IMR-90 (cell line): ENCODE results near the gene MUC5B. TPM values are rescaled to one million over a fixed set of nuclear protein-coding genes. Genes with fewer than 3 reads are reported as not detected.

ENCODE experiments used
- ATAC-seq: fragments of 200-7000 bp; cut with Tn5 transposase; 2 replicates; pipeline ENCODE4 v1.9.1; 2020; ENCODE audit warnings: low read depth, mild to moderate bottlenecking, moderate library complexity
- BruUV-seq: library from RNA; stranded (reverse); fragments of 400-500 nt; replicated peaks from 2 replicates; lab custom pipeline; 2021; lab: Mats Ljungman, UMichigan
- CTCF ChIA-PET: fragments of 300-600 bp; formaldehyde crosslinking; extraction: SDS; loops from one replicate; lab custom pipeline; 2021; ENCODE audit warnings: antibody characterized with exemption; lab: Yijun Ruan, JAX
- POLR2A ChIA-PET: fragments of 300-600 bp; sonication (Branson Sonifier 250); formaldehyde crosslinking; loops from one replicate; lab custom pipeline; 2022; ENCODE audit warnings: antibody characterized with exemption; ENCODE audit not compliant: unreplicated experiment; lab: Charles Lee
- DNase-seq: peaks from one replicate; pipeline ENCODE4 v3.0.0; 2013
- H2AFZ ChIP-seq: replicated peaks from 2 replicates; pipeline ENCODE3; 2013; ENCODE audit warnings: low read length, mild to moderate bottlenecking; ENCODE audit not compliant: poor library complexity
- H2AK5ac ChIP-seq: 2 replicates; pipeline ENCODE4 v1.6.1; 2013; ENCODE audit warnings: low read depth, low read length, inconsistent platforms
- H2AK9ac ChIP-seq: replicated peaks from 2 replicates; pipeline ENCODE3; 2013; ENCODE audit warnings: mild to moderate bottlenecking, low read depth, low read length, moderate library complexity; ENCODE audit not compliant: poor library complexity
- H2BK120ac ChIP-seq: 2 replicates; pipeline ENCODE4 v1.6.1; 2013; ENCODE audit warnings: low read depth, low read length, inconsistent platforms
- H2BK15ac ChIP-seq: 3 replicates; pipeline ENCODE4 v1.6.1; 2013; ENCODE audit warnings: low read depth, low read length, inconsistent platforms
- H2BK20ac ChIP-seq: 2 replicates; pipeline ENCODE4 v1.6.1; 2013; ENCODE audit warnings: low read depth, mild to moderate bottlenecking, inconsistent platforms, low read length, moderate library complexity
- H2BK5ac ChIP-seq: 2 replicates; pipeline ENCODE4 v1.6.1; 2013; ENCODE audit warnings: mild to moderate bottlenecking, low read depth, low read length, inconsistent platforms; ENCODE audit not compliant: poor library complexity, severe bottlenecking
- H3K14ac ChIP-seq: replicated peaks from 2 replicates; pipeline ENCODE4 v1.6.1; 2013; ENCODE audit warnings: low read depth, low read length, inconsistent platforms
- H3K18ac ChIP-seq: 2 replicates; pipeline ENCODE4 v1.6.1; 2013; ENCODE audit warnings: low read depth, low read length, control low read depth
- H3K23ac ChIP-seq: 2 replicates; pipeline ENCODE4 v1.6.1; 2013; ENCODE audit warnings: low read depth, low read length, inconsistent platforms
- H3K27ac ChIP-seq: 2 replicates; pipeline ENCODE4 v1.5.1; 2013; ENCODE audit warnings: mild to moderate bottlenecking, control low read depth, low read length; ENCODE audit not compliant: insufficient read depth
- H3K27me3 ChIP-seq: 2 replicates; pipeline ENCODE4 v1.6.1; 2013; ENCODE audit warnings: low read length; ENCODE audit not compliant: control insufficient read depth, insufficient read depth
- H3K36me3 ChIP-seq: 2 replicates; pipeline ENCODE4 v1.6.1; 2013; ENCODE audit warnings: low read length, mixed read lengths; ENCODE audit not compliant: control insufficient read depth, insufficient read depth
- H3K4ac ChIP-seq: 2 replicates; pipeline ENCODE4 v1.6.1; 2013; ENCODE audit warnings: low read depth, low read length, inconsistent platforms
- H3K4me1 ChIP-seq: 2 replicates; pipeline ENCODE4 v1.6.1; 2013; ENCODE audit warnings: low read length, mixed read lengths; ENCODE audit not compliant: control insufficient read depth, insufficient read depth
- H3K4me2 ChIP-seq: 2 replicates; pipeline ENCODE4 v1.6.1; 2013; ENCODE audit warnings: low read depth, mild to moderate bottlenecking, control low read depth, low read length, moderate library complexity
- H3K4me3 ChIP-seq: 2 replicates; pipeline ENCODE4 v1.5.1; 2013; ENCODE audit warnings: low read depth, mild to moderate bottlenecking, control low read depth, low read length, moderate library complexity; ENCODE audit not compliant: insufficient read depth
- H3K56ac ChIP-seq: 2 replicates; pipeline ENCODE4 v1.6.1; 2013; ENCODE audit warnings: low read length, inconsistent platforms; ENCODE audit not compliant: insufficient read depth; ENCODE audit errors: extremely low read depth
- H3K79me1 ChIP-seq, 2 experiments: 2 replicates each; pipeline ENCODE4 v1.6.1; 2013; ENCODE audit warnings: low read length in 2 of 2, inconsistent platforms in 1 of 2, low read depth in 1 of 2
- H3K9ac ChIP-seq: 2 replicates; pipeline ENCODE4 v1.6.1; 2013; ENCODE audit warnings: low read depth, low read length, control low read depth
- H3K9me1 ChIP-seq: 2 replicates; pipeline ENCODE4 v1.6.1; 2013; ENCODE audit warnings: low read length, inconsistent platforms; ENCODE audit not compliant: insufficient read depth
- H3K9me3 ChIP-seq: 2 replicates; pipeline ENCODE4 v1.6.1; 2013; ENCODE audit warnings: low read length; ENCODE audit not compliant: control insufficient read depth, insufficient read depth
- H4K20me1 ChIP-seq: 2 replicates; pipeline ENCODE4 v1.6.1; 2013; ENCODE audit warnings: low read length, inconsistent platforms; ENCODE audit not compliant: insufficient read depth
- H4K5ac ChIP-seq: 2 replicates; pipeline ENCODE4 v1.6.1; 2013; ENCODE audit warnings: mild to moderate bottlenecking, low read depth, low read length, control low read depth
- H4K8ac ChIP-seq, 2 experiments: 2 replicates each; pipeline ENCODE4 v1.6.1; 2013; ENCODE audit warnings: low read depth in 2 of 2, low read length in 2 of 2, control low read depth in 1 of 2, inconsistent platforms in 1 of 2
- H4K91ac ChIP-seq: 2 replicates; pipeline ENCODE4 v1.6.1; 2013; ENCODE audit warnings: low read depth, low read length, inconsistent platforms; ENCODE audit not compliant: insufficient read depth
- BHLHE40 ChIP-seq: fragments of 150-350 bp; IDR thresholded peaks from 2 replicates; pipeline ENCODE4 v1.6.1; 2016; ENCODE audit warnings: mild to moderate bottlenecking, low read depth, low read length
- CEBPB ChIP-seq: IDR thresholded peaks from 2 replicates; pipeline ENCODE4 v1.6.1; 2012; ENCODE audit warnings: low read depth, low read length, improper control_type of control experiment
- CHD1 ChIP-seq: IDR thresholded peaks from 2 replicates; pipeline ENCODE4 v1.6.1; 2012; ENCODE audit warnings: low read depth, low read length, improper control_type of control experiment
- CTCF ChIP-seq: conservative IDR thresholded peaks from 2 replicates; pipeline ENCODE4 v1.5.1; 2012; ENCODE audit warnings: mild to moderate bottlenecking, low read depth, low read length, improper control_type of control experiment
- ELK1 ChIP-seq: fragments of 150-350 bp; IDR thresholded peaks from 2 replicates; pipeline ENCODE4 v1.6.1; 2016; ENCODE audit warnings: low read depth, mild to moderate bottlenecking, low read length, moderate library complexity, borderline replicate concordance
- FOS ChIP-seq: fragments of 150-350 bp; IDR thresholded peaks from 2 replicates; pipeline ENCODE4 v1.6.1; 2016; ENCODE audit warnings: low read depth, low read length
- MAFK ChIP-seq: IDR thresholded peaks from 2 replicates; pipeline ENCODE4 v1.6.1; 2012; ENCODE audit warnings: low read depth, low read length, improper control_type of control experiment
- MAZ ChIP-seq: IDR thresholded peaks from 2 replicates; pipeline ENCODE4 v1.6.1; 2012; ENCODE audit warnings: low read depth, mild to moderate bottlenecking, low read length, improper control_type of control experiment, moderate library complexity, borderline replicate concordance
- MXI1 ChIP-seq: IDR thresholded peaks from 2 replicates; pipeline ENCODE4 v1.6.1; 2012; ENCODE audit warnings: low read depth, mild to moderate bottlenecking, low read length, moderate library complexity, borderline replicate concordance
- NFE2L2 ChIP-seq: fragments of 150-350 bp; IDR thresholded peaks from 2 replicates; pipeline ENCODE4 v1.6.1; 2016; ENCODE audit warnings: low read depth, mild to moderate bottlenecking, low read length
- POLR2A ChIP-seq: IDR thresholded peaks from 2 replicates; pipeline ENCODE4 v1.6.1; 2012; ENCODE audit warnings: mild to moderate bottlenecking, low read depth, low read length
- RAD21 ChIP-seq: IDR thresholded peaks from 2 replicates; pipeline ENCODE4 v1.6.1; 2012; ENCODE audit warnings: low read length, improper control_type of control experiment
- RCOR1 ChIP-seq: IDR thresholded peaks from 2 replicates; pipeline ENCODE4 v1.6.1; 2012; ENCODE audit warnings: mild to moderate bottlenecking, low read length, improper control_type of control experiment; ENCODE audit not compliant: insufficient replicate concordance
- RFX5 ChIP-seq: IDR thresholded peaks from 2 replicates; pipeline ENCODE4 v1.8.0; 2012; ENCODE audit warnings: low read depth, mild to moderate bottlenecking, low read length, moderate library complexity
- SMC3 ChIP-seq: fragments of 150-350 bp; IDR thresholded peaks from 2 replicates; pipeline ENCODE4 v1.6.1; 2016; ENCODE audit warnings: low read depth, mild to moderate bottlenecking, antibody characterized with exemption, low read length, moderate library complexity
- WGBS, 2 experiments: methylation state at CpG; one replicate each; pipeline versions ENCODE4 v1.1.5 to v1.1.7; 2013; ENCODE audit warnings: missing lambda C conversion rate in 2 of 2; ENCODE audit not compliant: insufficient read length in 1 of 2; ENCODE audit errors: extremely low coverage in 2 of 2; 5-methylcytosine and 5-hydroxymethylcytosine counted together
- dilution Hi-C: fragments of 300-500 bp; cut with HindIII; formaldehyde crosslinking; loops from one replicate; pipeline ENCODE4 v1.14.3; 2018; ENCODE audit warnings: low sequenced_read_pairs; ENCODE audit not compliant: unreplicated experiment
- in situ Hi-C: fragments of 300-500 bp; cut with MboI; formaldehyde crosslinking; loops from 3 replicates; pipeline ENCODE4 v1.14.3; 2019; ENCODE audit warnings: low sequenced_read_pairs, inconsistent platforms, mixed read lengths
- intact Hi-C: fragments of 100-400 bp; cut with micrococcal nuclease; formaldehyde crosslinking; loops from 2 replicates; pipeline ENCODE4 v1.10.0; 2022
- polyA plus RNA-seq, 3 experiments: library from polyadenylated mRNA; depleted of rRNA; stranded (reverse); fragments of >200 nt; gene quantifications; 2 replicates each; pipeline ENCODE4 v1.2.3, GENCODE V29; 2012; ENCODE audit warnings: low replicate concordance in 1 of 3
- total RNA-seq: library from RNA; depleted of rRNA; stranded (reverse); fragments of >200 nt; gene quantifications from 2 replicates; pipeline ENCODE4 v1.2.3, GENCODE V29; 2012
- TF ChIP-seq, protein P1 (sequence below): fragments of 150-350 bp; IDR thresholded peaks from 2 replicates; pipeline ENCODE4 v1.6.1; 2017; ENCODE audit warnings: mild to moderate bottlenecking, antibody characterized with exemption, low read length, low read depth

The MUC5B gene
- total and polyA plus RNA-seq, 2 of the 4 experiments (the other 2 are of a cell fraction), result not detected

GRCh38 chr11:1257366-1257765, 34.5 kb downstream of the MUC5B start:
- Histone ChIP-seq H3K23ac (no peak overlapping the region), H3K36me3 (no peaks in the 10 kb centered on the region), H2AK9ac (no peak overlapping the region), H4K20me1 (no peaks in the 10 kb centered on the region), H3K9ac (no peak overlapping the region), H3K79me1 (no peaks in the 10 kb centered on the region), H2BK5ac (no peak overlapping the region), H3K4me3 (no peak overlapping the region), H3K27ac (no peak overlapping the region), H3K4me1 (peaks cover 5% of the 10 kb centered on the region), H2BK15ac (no peak overlapping the region), H3K4ac (no peak overlapping the region), H3K9me3 (peaks cover 6% of the 10 kb centered on the region; the same call in 1 of the 2 replicates), H2BK120ac (no peak overlapping the region), H2BK20ac (no peak overlapping the region), H4K8ac (no peak overlapping the region), H3K56ac (no peak overlapping the region), H3K18ac (no peak overlapping the region), H3K14ac (no peak overlapping the region), H3K4me2 (no peak overlapping the region), H2AK5ac (no peak overlapping the region), H2AFZ (no peak overlapping the region), H3K9me1 (no peaks in the 10 kb centered on the region), H3K27me3 (no peaks in the 10 kb centered on the region), H4K91ac (no peak overlapping the region), H4K5ac (no peak overlapping the region)
- in situ Hi-C loops, result no loop called here
- ATAC-seq (no peak), DNase-seq (no peak)
- TF ChIP-seq MXI1, result no peak
- no peak for TF ChIP-seq POLR2A
- no peak for TF ChIP-seq RFX5
- TF ChIP-seq FOS, result no peak
- no peak for TF ChIP-seq ELK1
- no peak for TF ChIP-seq MAFK
- no peak for TF ChIP-seq RAD21
- no peak for TF ChIP-seq RCOR1
- TF ChIP-seq SMC3, result no peak
- TF ChIP-seq CHD1, result no peak
- no peak for TF ChIP-seq CEBPB
- TF ChIP-seq CTCF, result no peak
- TF ChIP-seq NFE2L2, result no peak
- no peak for TF ChIP-seq BHLHE40
- TF ChIP-seq MAZ, result no peak
- TF ChIP-seq, protein P1, sequence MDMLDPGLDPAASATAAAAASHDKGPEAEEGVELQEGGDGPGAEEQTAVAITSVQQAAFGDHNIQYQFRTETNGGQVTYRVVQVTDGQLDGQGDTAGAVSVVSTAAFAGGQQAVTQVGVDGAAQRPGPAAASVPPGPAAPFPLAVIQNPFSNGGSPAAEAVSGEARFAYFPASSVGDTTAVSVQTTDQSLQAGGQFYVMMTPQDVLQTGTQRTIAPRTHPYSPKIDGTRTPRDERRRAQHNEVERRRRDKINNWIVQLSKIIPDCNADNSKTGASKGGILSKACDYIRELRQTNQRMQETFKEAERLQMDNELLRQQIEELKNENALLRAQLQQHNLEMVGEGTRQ, result no peak
- ChIA-PET POLR2A (no interaction called here), CTCF (no interaction called here)
- intact Hi-C loops, result no loop called here
- WGBS, 2 experiments, result 76% methylated on average over 12 of the region's 27 CpGs; no CpG with 5 or more reads in 1 of the 2 experiments
- BruUV-seq, result no TSS peak
- dilution Hi-C loops, result no loop called here
